HFFc6 (cell line): ENCODE data around the gene EPB41L1. TPM values are rescaled to one million over a fixed set of nuclear protein-coding genes. Genes with fewer than 3 reads are reported as not detected.
A peak's percentile ranks its signal among the peaks of the same experiment; 100 is the strongest.

Experiments used
- DNase-seq: peaks from one replicate; pipeline ENCODE4 v3.0.0-alpha.2; 2018
- H3K27ac Mint-ChIP-seq: 2 replicates; pipeline ENCODE4 v1.8.0; 2020; ENCODE audit warnings: mild to moderate bottlenecking, mixed read lengths
- H3K27me3 Mint-ChIP-seq: 2 replicates; pipeline ENCODE4 v1.8.0; 2021; ENCODE audit warnings: mild to moderate bottlenecking, moderate library complexity, mixed read lengths; ENCODE audit not compliant: insufficient read depth
- H3K36me3 Mint-ChIP-seq: 2 replicates; pipeline ENCODE4 v1.8.0; 2021; ENCODE audit warnings: low read depth, mixed read lengths
- H3K4me1 Mint-ChIP-seq: 2 replicates; pipeline ENCODE4 v1.8.0; 2020; ENCODE audit warnings: low read depth, mixed read lengths
- H3K4me3 Mint-ChIP-seq: 2 replicates; pipeline ENCODE4 v1.8.0; 2020; ENCODE audit warnings: mild to moderate bottlenecking, moderate library complexity, mixed read lengths
- H3K9me3 Mint-ChIP-seq: 2 replicates; pipeline ENCODE4 v1.8.0; 2020; ENCODE audit warnings: mild to moderate bottlenecking, mixed read lengths
- total RNA-seq, 6 experiments: library from RNA; stranded (reverse); fragmentation: NEBNext Ultra II Directional; extraction: Animal tissue kit (Norgen Biotek cat#: 25700); gene quantifications; 2 replicates in 1 of 6; 3 replicates in 5 of 6; pipeline ENCODE4 v1.2.3, GENCODE V29; 2021
- TF ChIP-seq, protein P1 (sequence below): fragments of 200-600 bp; sonication (generic); IDR thresholded peaks from 2 replicates; pipeline ENCODE4 v1.5.0; 2021; ENCODE audit warnings: antibody characterized with exemption, mild to moderate bottlenecking

Gene EPB41L1
- total RNA-seq, 6 experiments from 2014 or later, result 41.9 to 51.0 (median 43.4) TPM

- H3K27ac Mint-ChIP-seq, result no peak overlapping the region
- H3K36me3 Mint-ChIP-seq, result no peaks in the 10 kb centered on the region
- TF ChIP-seq, protein P1, sequence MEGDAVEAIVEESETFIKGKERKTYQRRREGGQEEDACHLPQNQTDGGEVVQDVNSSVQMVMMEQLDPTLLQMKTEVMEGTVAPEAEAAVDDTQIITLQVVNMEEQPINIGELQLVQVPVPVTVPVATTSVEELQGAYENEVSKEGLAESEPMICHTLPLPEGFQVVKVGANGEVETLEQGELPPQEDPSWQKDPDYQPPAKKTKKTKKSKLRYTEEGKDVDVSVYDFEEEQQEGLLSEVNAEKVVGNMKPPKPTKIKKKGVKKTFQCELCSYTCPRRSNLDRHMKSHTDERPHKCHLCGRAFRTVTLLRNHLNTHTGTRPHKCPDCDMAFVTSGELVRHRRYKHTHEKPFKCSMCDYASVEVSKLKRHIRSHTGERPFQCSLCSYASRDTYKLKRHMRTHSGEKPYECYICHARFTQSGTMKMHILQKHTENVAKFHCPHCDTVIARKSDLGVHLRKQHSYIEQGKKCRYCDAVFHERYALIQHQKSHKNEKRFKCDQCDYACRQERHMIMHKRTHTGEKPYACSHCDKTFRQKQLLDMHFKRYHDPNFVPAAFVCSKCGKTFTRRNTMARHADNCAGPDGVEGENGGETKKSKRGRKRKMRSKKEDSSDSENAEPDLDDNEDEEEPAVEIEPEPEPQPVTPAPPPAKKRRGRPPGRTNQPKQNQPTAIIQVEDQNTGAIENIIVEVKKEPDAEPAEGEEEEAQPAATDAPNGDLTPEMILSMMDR, result no peak
- no peaks in the 10 kb centered on the region for H3K9me3 Mint-ChIP-seq
- DNase-seq, result no peak
- peaks cover 2% of the 10 kb centered on the region for H3K27me3 Mint-ChIP-seq
- peaks cover 30% of the 10 kb centered on the region for H3K4me1 Mint-ChIP-seq
- no peak overlapping the region for H3K4me3 Mint-ChIP-seq
Observed at GRCh38 chr20:36125097-36125496, 29.4 kb upstream of the EPB41L1 start.

GRCh38 chr20:36126836-36127527, 27.6 kb upstream of the EPB41L1 start:
- Mint-ChIP-seq H3K27ac (no peak overlapping the region), H3K36me3 (no peaks in the 10 kb centered on the region), H3K4me3 (no peak overlapping the region), H3K9me3 (no peaks in the 10 kb centered on the region), H3K4me1 (peaks cover 36% of the 10 kb centered on the region), H3K27me3 (peaks cover 2% of the 10 kb centered on the region)
- no peak for DNase-seq
- TF ChIP-seq, protein P1, result no peak

DNA sequence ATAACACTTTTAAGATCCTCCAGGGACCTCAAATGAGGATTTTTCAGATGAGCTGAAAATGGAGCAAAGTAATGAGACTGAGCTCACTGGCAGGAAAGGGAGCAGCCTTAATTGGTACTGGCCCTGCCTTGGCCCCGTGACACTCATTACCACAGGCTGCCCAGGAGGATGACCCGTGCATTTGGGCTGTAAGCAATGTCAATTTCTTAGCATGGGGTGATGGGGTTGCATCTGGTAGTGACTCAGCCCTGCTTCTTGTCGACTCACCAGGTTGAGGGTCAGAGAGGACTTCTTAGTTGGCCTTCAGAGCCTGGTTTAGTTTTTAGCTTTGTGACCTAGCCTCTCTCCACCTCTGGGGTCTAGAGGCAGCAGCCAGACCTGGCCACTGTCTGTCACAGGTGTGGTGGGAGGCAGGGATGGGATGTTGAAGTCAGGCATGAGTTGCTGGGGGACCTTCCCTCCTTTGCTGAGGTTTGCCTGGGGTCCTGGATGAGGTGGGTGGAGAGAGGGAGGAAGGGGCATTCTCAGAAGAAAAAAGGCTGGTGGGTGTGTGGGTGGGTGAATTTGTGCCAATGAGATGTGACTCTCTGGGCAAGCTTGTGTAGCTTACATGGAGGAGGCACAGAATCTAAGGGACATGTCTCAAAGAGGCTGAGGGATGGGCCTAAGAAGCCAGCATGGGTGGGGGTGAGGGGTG, 25.9 kb upstream of the EPB41L1 start:
- Mint-ChIP-seq H3K27me3 (peaks cover 2% of the 10 kb centered on the region), H3K27ac (peak overlapping the region; percentile 84), H3K36me3 (no peaks in the 10 kb centered on the region), H3K4me1 (peaks cover 36% of the 10 kb centered on the region), H3K4me3 (peak overlapping the region; percentile 47), H3K9me3 (no peaks in the 10 kb centered on the region)
- TF ChIP-seq, protein P1, result no peak
- DNase-seq, result peak; percentile 83

- peaks cover 36% of the 10 kb centered on the region for H3K4me1 Mint-ChIP-seq
- DNase-seq, result no peak
Observed at GRCh38 chr20:36129160-36129543, 25.4 kb upstream of the EPB41L1 start.

DNA sequence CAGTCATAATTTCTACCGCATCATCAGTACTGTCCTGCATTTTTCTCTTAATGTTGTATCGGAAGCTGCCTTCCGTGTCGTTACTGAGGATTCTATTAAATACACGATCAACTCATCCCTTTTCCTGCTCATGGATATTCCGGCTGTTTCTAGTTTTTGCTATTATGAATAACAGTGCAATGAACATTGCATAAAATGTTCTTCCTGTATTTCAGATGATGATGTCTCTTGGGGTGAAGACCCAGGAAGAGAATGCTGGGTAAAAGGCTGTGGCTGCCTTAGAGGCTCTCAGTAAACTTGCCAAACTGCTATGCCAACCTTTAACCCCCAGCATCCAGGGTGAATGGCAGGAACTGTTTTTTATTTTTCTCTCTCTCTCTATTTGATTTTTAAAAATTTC, 24.1 kb upstream of the EPB41L1 start:
- no peaks in the 10 kb centered on the region for H3K9me3 Mint-ChIP-seq
- DNase-seq, result no peak
- TF ChIP-seq, protein P1, result no peak
- peaks cover 1% of the 10 kb centered on the region; the same call in 1 of the 2 replicates for H3K27me3 Mint-ChIP-seq
- no peaks in the 10 kb centered on the region for H3K36me3 Mint-ChIP-seq
- no peak overlapping the region for H3K4me3 Mint-ChIP-seq
- no peak overlapping the region for H3K27ac Mint-ChIP-seq
- peaks cover 36% of the 10 kb centered on the region for H3K4me1 Mint-ChIP-seq

More at GRCh38 chr20:36129160-36129543, 25.4 kb upstream of the EPB41L1 start:
- Mint-ChIP-seq H3K9me3 (no peaks in the 10 kb centered on the region), H3K36me3 (no peaks in the 10 kb centered on the region), H3K4me3 (no peak overlapping the region), H3K27ac (peak overlapping the region; percentile 84), H3K27me3 (peaks cover 2% of the 10 kb centered on the region)
- TF ChIP-seq, protein P1, result no peak
